HG03280 (cell line): ENCODE measurements around the gene JPH3.
"Not testable (repeated sequence)": the region's sequence is repeated elsewhere in the genome, so short reads cannot be mapped to it uniquely, and the experiment has no call there.

ENCODE experiments used
- ATAC-seq: cut with Tn5 transposase; IDR thresholded peaks from one replicate; pipeline ENCODE4 v1.9.1; 2021; ENCODE audit warnings: mild to moderate bottlenecking, moderate library complexity; ENCODE audit not compliant: unreplicated experiment

Gene JPH3

GRCh38 chr16:87677830-87678229 is 75.5 kb downstream of the JPH3 start:
- no peak for ATAC-seq

- ATAC-seq = no peak
Measured at GRCh38 chr16:87678618-87679017, 76.3 kb downstream of the JPH3 start.

GRCh38 chr16:87679593-87680271 is 77.4 kb downstream of the JPH3 start:
- ATAC-seq = no peak

GRCh38 chr16:87680272-87680644 is 78.0 kb downstream of the JPH3 start:
- no peak for ATAC-seq

GRCh38 chr16:87681051-87681602 is 78.8 kb downstream of the JPH3 start:
- not testable (repeated sequence) for ATAC-seq

DNA sequence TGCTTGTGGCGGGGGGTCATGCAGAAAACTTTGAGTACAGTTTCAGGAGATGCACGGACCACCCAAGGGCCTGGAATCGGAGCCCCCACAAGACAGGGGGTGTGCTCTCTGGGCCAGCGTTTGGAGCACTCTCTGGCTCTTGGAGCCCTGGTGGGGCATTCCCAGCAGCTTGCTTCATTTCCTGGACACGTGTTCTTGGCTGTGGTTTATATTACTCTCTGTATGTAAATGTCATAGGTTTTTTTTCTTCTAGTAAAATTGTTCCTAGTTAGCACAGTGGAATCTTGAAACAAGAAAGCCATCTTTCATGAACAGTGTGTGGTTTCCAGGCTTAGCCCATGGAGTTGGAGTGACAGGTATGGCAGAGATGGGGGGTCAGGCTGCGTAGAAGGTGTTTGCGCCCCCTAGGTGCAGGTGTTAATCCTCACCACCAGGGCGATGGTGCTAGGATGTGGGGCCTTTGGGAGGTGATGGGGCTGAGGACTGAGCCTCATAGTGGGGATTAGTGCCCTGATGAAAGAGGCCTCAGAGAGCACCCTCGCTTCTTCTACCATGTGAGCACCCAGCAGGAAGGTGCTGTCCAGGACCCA is 79.8 kb downstream of the JPH3 start:
- no peak for ATAC-seq

- no peak for ATAC-seq
Measured at GRCh38 chr16:87682852-87683399, 80.6 kb downstream of the JPH3 start.

GRCh38 chr16:87684106-87684677 is 81.9 kb downstream of the JPH3 start:
- no peak for ATAC-seq

DNA sequence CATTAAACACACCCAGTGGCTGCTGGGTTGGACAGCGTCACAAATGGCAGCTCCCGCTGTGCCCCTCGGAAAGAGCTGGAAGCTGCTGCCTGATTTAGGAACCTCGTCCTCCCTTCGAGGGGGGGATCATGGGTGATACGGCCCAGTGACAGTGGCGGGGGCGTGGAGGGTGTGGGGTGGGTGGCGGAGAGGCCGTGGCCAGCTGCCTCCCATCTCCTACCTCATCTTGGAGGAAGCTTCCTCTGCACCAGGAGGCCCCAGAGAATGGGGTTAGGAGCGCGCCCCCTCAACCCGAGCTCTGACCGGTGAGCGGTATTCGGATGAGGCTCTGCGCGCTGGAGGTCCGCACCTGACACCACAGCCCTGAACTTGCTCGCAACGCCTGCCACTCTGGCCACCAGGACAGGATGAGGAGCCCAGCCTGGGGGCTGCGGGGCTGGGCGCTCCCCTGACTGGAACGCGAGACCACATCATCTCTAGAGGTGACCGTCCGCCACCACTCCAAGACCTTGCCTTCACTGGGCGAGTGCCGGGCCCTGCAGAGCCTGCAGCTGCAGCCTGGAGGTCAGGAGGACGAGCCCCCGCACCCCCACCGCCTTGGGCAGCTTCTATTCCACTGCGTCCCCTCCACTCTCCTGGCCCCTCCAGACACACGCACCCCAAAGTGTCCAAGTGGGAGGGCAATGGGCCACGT is 82.5 kb downstream of the JPH3 start:
- ATAC-seq = no peak

DNA sequence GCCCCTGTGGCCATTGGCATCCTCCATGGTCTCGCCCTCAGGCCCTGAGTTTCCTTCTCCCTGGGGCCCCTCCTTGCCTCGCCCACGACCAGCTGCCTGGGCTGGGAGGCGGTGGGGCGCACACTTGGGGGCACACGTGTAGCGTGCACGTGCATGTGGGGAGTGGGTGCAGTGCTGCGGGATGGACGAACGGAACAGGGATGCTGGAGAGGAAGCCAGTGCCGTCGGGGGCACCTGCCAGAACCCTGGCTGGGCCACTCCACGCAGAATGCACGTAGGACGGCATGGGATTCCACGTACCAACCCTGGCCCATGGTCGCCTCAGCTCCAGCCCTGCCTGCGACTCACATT is 83.1 kb downstream of the JPH3 start:
- no peak for ATAC-seq

GRCh38 chr16:87685766-87686165 is 83.5 kb downstream of the JPH3 start:
- no peak for ATAC-seq

DNA sequence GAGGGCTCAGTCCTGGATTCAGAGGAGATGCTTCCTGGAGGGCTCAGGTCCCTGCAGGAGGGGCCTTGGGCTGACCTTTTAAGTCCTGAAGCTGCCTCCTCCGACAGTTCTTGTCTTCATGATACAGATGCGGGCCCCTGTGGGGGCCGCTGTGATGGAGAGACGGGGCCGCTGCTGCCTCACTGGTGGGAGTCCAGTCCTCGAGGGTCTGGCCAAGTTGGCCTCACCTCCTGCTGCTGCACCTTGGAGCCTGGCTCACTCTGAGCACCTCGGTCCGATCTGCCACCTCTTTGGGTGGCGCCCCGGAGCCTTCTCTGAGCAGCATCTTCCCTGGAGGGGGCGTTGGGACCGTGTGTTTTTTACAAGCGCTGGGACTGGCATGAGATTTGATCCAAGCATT is 84.4 kb downstream of the JPH3 start:
- ATAC-seq = no peak

DNA sequence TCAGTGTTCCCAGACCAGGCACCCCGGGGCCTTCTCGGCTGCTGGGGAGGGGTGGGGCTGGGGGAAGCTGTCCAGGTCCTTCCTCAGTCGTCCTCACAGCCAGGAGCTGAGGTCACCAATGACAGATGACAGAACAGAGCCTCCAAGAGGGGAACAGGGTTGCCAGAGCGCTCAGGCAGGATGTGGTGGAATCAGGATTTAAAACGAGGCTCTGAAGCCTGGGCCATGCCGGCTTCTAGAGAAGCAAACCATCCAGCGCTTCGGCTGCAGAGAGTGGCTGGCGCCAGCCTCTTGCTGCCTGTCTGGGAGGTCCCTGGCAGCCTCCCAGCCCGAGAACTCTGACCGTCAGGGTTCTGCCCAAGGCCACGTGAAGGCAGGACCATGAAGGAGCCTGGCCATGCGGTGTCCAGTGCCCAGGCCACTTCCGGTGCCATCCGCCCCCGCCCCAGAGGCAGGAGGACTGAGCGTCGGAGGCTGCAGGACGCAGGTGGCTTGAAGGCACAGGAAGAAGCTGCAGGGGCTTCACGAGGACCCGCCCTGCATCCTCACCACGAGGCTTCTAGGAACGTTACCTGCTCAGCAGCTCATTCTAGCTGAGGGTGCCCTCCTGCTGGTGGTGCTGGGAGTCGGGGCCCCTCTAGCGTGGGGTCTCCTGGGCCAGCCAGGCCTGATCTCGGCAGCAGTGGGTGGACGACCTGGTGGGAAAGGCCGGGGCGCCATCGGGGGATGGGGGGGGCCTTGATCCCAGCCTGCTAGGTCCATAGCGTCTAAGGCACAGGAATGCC is 85.0 kb downstream of the JPH3 start:
- no peak for ATAC-seq

- no peak for ATAC-seq
Measured at GRCh38 chr16:87687998-87688529, 85.8 kb downstream of the JPH3 start.

GRCh38 chr16:87688876-87689815 is 86.8 kb downstream of the JPH3 start:
- no peak for ATAC-seq

GRCh38 chr16:87689956-87690465 is 87.7 kb downstream of the JPH3 start:
- no peak for ATAC-seq

- no peak for ATAC-seq
Measured at GRCh38 chr16:87690911-87691685, 88.8 kb downstream of the JPH3 start.

DNA sequence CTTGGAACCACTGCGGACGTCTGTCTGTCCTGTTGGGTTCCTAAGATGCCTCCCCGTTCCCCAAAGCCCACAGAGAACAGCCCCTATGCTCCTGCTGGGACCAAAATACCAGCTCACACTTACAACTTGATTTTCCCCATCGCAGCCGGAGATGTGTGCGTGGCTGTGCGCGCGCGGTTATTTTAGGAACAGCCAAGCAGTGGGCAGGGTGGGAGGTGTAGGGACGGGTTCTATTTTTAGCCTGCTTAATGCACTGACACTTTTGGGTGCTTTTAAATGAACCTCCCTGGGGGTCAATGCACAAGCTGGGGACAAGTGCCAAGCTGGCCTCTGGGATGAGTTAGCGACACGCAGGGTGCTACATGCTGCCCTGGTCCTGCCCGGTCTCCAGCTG is 89.4 kb downstream of the JPH3 start:
- no peak for ATAC-seq
